Inflammatory macrophage (primary cell): ENCODE results near the gene PMIS2.

Experiments used
- DNase-seq, 2 donors: peaks; one replicate each; pipeline ENCODE4 v3.0.0-alpha.2; 2020 to 2022

PMIS2 gene

DNA sequence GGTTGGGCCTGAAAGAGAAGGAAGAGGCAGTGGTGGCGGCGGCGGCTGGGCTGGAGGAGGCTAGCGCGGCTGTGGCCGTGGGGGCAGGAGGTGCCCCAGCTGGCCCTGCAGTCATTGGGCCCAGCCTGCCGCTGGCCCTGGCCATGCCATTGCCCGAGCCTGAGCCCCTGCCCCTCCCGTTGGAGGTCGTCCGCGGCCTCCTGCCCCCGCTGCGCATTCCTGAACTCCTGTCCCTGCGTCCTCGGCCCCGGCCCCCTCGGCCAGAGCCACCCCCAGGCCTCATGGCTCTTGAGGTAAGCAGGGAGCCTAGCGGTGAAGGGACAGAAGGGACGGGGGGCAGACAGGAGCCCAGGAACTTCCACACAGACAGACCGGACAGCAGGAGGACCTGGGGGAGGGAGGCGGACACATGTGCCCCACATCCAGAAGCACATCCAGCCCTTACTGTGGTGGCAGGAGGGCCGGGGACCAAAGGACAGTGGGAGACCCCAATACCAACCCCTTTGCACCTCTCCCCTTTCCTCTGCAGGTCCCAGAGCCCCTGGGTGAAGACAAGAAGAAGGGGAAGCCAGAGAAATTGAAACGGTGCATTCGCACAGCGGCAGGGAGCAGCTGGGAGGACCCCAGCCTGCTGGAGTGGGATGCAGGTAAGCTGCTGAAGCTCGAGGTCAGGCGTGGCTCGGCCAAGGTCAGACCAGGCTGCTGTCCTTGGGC lies 47.9 kb downstream of the PMIS2 start:
- no peak for DNase-seq

- no peak for DNase-seq
Measured at GRCh38 chr19:35636651-35637050, 50.7 kb downstream of the PMIS2 start.
